Epithelial cell of esophagus (primary cell): Measurements from ENCODE around the gene ASXL1.

ENCODE experiments used
- DNase-seq: peaks from one replicate; pipeline ENCODE4 v3.0.0; 2010; ENCODE audit warnings: low read depth
- H3K4me3 ChIP-seq: 2 replicates; pipeline ENCODE4 v1.5.1; 2011; ENCODE audit warnings: mild to moderate bottlenecking, low read length, control low read depth
- TF ChIP-seq, protein P1 (sequence below): IDR thresholded peaks from 2 replicates; pipeline ENCODE4 v1.5.1; 2011; ENCODE audit warnings: low read depth, mild to moderate bottlenecking, low read length, control low read depth, inconsistent platforms; ENCODE audit not compliant: insufficient read depth; ENCODE audit errors: missing control alignments

Gene ASXL1

DNA sequence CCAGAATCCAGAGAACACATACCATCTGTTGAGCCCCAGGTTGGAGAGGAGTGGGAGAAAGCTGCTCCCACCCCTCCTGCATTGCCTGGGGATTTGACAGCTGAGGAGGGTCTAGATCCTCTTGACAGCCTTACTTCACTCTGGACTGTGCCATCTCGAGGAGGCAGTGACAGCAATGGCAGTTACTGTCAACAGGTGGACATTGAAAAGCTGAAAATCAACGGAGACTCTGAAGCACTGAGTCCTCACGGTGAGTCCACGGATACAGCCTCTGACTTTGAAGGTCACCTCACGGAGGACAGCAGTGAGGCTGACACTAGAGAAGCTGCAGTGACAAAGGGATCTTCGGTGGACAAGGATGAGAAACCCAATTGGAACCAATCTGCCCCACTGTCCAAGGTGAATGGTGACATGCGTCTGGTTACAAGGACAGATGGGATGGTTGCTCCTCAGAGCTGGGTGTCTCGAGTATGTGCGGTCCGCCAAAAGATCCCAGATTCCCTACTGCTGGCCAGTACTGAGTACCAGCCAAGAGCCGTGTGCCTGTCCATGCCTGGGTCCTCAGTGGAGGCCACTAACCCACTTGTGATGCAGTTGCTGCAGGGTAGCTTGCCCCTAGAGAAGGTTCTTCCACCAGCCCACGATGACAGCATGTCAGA is 77.4 kb downstream of the ASXL1 start:
- DNase-seq, result no peak
- no peak overlapping the region for H3K4me3 ChIP-seq
- TF ChIP-seq, protein P1, sequence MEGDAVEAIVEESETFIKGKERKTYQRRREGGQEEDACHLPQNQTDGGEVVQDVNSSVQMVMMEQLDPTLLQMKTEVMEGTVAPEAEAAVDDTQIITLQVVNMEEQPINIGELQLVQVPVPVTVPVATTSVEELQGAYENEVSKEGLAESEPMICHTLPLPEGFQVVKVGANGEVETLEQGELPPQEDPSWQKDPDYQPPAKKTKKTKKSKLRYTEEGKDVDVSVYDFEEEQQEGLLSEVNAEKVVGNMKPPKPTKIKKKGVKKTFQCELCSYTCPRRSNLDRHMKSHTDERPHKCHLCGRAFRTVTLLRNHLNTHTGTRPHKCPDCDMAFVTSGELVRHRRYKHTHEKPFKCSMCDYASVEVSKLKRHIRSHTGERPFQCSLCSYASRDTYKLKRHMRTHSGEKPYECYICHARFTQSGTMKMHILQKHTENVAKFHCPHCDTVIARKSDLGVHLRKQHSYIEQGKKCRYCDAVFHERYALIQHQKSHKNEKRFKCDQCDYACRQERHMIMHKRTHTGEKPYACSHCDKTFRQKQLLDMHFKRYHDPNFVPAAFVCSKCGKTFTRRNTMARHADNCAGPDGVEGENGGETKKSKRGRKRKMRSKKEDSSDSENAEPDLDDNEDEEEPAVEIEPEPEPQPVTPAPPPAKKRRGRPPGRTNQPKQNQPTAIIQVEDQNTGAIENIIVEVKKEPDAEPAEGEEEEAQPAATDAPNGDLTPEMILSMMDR, result no peak

GRCh38 chr20:32436142-32436861 is 78.2 kb downstream of the ASXL1 start:
- TF ChIP-seq, protein P1, result no peak
- no peak for DNase-seq
- no peak overlapping the region for H3K4me3 ChIP-seq

DNA sequence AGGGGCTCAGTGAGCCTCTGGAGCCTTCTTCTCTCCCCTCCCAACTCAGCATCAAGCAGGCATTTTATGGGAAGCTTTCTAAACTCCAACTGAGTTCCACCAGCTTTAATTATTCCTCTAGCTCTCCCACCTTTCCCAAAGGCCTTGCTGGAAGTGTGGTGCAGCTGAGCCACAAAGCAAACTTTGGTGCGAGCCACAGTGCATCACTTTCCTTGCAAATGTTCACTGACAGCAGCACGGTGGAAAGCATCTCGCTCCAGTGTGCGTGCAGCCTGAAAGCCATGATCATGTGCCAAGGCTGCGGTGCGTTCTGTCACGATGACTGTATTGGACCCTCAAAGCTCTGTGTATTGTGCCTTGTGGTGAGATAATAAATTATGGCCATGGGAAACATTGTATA is 78.8 kb downstream of the ASXL1 start:
- no peak for DNase-seq
- no peak overlapping the region for H3K4me3 ChIP-seq
- TF ChIP-seq, protein P1, result no peak

GRCh38 chr20:32437391-32438074 is 79.4 kb downstream of the ASXL1 start:
- no peak for DNase-seq
- no peak overlapping the region for H3K4me3 ChIP-seq
- TF ChIP-seq, protein P1, result no peak

- no peak overlapping the region for H3K4me3 ChIP-seq
- TF ChIP-seq, protein P1, result no peak
- no peak for DNase-seq
Observed at GRCh38 chr20:32438331-32438858, 80.3 kb downstream of the ASXL1 start.

DNA sequence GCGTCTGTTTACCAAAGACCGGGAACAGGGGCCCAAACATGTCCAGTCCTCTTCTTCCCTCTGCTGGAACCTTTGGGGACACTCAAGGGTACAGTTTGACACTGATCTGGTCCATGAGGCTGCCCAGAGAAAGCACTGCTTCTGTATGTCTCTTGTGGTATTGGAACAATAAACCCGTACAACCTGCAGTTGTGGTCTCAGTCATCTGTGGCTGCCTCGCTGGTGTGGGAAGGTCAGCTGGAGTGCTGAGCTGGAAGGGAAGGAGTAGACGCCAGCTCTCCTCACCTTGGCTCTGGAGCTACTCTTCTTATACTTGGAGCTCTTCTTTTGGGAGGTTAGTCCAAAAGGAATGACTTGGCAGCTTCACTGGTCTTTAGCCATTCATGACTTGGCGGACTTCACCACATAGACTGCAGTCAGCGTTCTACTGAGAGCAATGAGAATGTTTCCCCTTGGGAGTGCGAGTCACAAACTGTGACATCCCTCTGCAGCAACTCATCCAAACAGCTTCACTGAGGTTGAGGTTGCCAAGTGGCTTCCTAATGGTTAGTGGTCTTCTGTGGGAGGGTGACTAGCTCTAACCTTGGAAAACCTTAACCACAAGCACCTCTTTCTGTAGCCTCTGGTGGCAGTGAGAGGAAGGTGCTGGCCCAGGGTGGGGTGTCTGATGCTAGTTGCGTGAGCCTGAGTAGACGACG is 81.2 kb downstream of the ASXL1 start:
- TF ChIP-seq, protein P1, result no peak
- no peak for DNase-seq
- no peak overlapping the region for H3K4me3 ChIP-seq
